AG08396 (cell line): ENCODE results near the gene AMIGO2.

ENCODE experiments used
- DNase-seq: peaks from one replicate; pipeline ENCODE4 v3.0.0; 2012; ENCODE audit warnings: low spot score, mixed read lengths

The AMIGO2 gene

GRCh38 chr12:47098099-47098498 lies 18.3 kb upstream of the AMIGO2 start:
- no peak for DNase-seq

DNA sequence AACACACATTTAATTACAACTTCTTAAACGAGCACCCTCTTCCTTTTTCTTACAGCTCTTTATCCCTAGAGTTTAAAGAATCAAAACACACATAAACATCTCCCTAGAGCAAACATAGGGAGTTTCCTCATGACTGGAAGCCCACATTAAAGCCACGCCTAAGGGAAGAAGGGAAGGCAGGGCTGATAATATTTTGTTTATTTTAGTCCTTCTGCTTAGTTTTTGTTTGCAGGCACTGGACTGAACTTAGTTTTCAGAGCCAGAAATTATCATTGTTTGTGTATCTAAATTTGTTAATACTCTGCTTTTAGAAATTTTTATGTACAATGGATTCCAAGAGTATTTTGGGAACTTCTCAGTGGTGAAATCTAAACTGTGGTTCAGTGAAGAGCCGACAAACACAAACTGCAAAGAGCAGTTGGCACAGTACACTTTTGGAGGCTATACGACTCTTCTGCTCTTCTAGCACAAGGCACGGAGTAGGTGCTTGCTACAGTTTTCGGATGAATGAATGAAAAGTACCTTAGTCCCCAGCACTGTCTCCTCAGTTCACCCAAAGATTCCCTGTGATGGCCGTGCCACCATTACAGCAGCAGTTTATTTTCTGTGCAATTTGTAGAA lies 17.6 kb upstream of the AMIGO2 start:
- no peak for DNase-seq

GRCh38 chr12:47095446-47096236 lies 15.9 kb upstream of the AMIGO2 start:
- DNase-seq, result no peak

DNA sequence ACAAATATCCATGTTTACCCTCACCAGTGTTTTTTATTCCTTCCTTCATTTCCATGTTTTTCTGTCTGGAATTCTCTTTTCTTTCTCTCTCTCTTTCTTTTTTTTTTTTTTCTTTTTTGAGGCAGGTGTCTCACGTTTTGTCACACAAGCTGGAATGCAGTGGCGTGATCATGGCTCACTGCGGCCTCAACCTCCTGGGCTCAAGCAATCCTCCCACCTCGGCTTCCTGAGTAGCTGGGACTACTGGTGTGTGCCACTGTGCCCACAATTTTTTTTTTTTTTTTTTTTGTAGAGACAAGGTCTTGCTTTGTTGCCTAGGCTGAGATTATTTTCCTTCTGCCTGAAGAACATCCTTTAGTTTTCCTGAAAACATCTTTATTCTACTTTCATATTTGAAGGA lies 15.0 kb upstream of the AMIGO2 start:
- DNase-seq, result no peak

- DNase-seq, result no peak
Observed at GRCh38 chr12:47091009-47091408, 11.2 kb upstream of the AMIGO2 start.

GRCh38 chr12:47088021-47088944 lies 8.5 kb upstream of the AMIGO2 start:
- no peak for DNase-seq

DNA sequence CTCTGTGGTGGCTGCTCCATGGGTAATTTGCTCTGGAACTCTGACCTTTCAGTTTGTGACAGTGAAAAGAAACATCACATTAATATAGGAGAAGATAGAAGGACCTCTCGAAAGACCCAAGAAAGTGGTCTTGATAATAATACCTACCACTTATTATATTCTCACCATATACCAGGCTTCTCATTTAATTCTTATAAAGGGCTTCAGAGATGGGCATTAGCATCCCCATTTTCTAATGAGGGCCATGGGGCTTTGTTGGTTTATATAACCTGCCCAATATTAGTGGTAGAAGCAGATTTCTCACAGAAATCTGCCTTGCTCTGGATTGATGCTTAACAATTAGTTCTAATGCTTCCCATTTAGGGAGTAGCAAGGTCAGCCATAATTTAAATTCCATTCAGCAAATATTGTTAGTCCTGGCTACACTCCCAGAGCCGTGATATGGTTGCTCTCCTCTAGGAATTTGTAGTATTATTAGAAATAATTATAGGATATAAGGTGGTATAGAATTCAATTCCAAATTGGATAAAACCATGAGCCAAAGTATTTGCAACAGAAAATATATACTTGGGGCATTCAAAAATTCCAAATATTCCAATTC lies 7.4 kb upstream of the AMIGO2 start:
- DNase-seq, result no peak

GRCh38 chr12:47085815-47086252 lies 6.1 kb upstream of the AMIGO2 start:
- no peak for DNase-seq

- DNase-seq, result no peak
Observed at GRCh38 chr12:47084172-47084571, 4.4 kb upstream of the AMIGO2 start.

DNA sequence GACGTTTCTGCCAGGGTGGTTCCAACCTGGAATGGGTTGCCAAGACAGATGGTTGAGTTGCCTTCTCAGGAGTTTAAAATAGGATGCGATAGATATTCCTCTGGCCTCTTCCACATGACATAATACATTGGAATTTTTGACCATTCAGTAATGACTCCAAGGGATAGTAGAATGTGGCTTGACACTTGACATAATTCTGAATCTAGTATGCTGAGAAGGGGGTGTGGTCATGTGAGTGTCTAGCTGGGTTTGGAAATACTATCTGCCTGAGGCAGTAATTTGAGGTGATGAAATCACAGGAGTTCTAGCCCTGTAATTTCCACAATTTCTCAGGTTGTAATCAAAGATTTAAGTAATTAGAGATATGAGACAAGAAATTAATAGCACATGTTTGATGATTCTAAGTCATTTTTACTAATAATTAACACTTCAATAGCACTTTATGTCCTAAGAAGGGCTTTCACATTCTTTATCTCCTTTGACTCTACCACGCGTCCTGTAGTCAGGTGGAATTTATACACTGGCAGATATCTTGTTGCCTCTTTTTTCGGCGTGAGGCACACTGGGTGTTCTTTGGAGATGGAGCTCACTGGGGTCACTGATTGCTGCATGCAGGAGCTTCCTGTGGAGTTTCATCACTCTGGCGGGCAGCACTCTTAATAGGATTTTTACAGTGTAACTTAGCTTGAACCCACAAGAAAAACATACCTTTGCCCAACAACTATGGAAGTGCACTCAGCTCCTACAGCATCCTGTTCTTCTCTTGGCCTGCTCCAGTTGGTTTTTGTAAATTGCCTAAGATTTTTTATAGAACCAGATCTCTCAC lies 3.2 kb upstream of the AMIGO2 start:
- DNase-seq, result peak; percentile 73

- DNase-seq, result no peak
Observed at GRCh38 chr12:47082283-47082682, 2.5 kb upstream of the AMIGO2 start.

DNA sequence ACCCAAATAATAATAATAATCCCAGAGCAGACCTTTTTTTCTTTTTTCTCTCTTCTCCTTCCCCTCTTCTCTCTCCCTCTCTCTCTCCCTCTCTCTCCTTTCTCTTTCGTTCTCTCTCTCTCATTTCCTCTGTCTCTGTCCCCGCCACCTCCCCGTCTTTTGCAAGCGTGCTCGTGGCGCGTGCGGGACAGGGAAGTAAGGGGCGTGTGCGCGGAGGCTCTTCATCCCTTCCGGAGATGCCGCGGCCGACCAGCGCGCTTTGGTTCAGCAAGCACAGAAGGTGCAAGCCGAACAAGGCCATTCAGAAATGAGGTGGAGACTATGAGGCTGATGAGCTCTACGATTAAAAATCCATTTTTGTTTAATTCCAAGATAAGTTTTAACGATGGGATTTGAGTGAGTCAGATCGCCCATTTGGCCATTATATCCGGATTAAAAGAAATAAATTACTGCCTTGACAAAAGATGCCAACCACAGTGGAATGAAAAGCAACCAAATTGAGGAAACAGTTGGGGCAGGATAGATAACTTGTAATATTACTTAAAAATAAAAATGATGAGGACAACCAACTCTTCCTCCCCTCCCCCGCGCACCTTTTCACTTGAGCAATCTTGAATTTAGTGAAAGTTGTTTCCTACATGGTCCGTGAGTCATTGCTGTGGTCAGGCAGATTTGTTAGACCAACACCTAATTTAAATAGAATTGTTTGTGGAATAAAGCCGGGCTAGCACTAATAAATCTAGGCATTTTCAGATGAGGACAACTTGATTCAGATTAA lies 1.2 kb upstream of the AMIGO2 start:
- DNase-seq, result no peak

- peak; percentile 54 for DNase-seq
Observed at GRCh38 chr12:47079981-47080724, 394 bp upstream of the AMIGO2 start.

- DNase-seq, result no peak
Observed at GRCh38 chr12:47078733-47079467, 859 bp downstream of the AMIGO2 start.

DNA sequence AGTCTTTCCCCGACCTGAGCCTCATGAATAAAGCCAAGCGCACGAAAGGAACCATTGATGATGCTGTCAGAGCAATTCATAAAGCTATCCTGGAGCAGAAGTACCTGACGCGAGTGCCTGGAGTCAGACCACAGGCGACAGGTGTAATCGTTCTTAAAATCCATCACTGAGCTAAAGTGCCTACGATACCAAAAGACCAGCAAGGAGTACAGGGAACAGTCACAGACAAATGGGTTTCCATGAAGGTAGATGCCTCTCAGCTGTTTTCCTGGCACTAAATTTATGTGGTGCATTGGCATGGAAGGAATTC lies 1.7 kb downstream of the AMIGO2 start:
- no peak for DNase-seq

DNA sequence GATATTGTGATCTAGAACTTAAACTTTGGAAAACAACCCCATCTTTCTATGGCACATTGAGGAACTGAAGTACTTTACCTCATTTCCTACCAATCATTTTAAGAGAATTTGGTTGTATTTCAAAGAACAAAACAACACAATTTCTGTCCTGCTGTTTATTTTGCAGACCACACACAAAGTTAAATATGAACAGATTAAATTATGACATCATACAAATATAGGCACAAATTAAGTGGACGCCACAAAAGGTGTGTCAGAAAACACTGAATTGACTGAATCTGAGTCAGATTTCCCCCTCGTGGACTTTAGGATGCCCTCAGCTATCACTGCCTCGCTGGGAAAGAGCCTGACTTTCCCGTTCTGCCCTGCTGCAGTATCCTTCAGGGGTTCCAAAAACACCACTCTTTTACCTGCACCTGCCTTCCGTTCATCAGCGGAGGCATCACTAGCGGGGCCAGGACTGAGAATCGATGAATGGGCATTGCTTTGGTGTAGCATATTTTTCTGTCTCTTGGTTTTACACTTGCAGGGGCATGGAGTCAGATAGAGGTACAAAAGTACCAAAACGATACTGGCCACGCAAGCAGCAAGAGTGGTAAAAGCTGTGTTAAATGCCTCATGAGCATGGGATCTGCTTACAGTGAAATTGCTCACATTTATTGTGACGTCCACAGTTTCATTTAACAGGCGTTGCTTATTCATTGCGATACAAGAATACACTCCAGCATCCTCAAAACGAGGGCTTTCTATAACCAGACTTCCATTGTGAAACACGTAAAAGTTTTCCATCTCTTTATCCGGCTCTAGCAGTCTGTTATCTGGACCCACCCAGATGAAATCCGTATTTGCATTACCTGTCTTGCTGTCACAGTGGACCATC lies 2.3 kb downstream of the AMIGO2 start:
- no peak for DNase-seq

DNA sequence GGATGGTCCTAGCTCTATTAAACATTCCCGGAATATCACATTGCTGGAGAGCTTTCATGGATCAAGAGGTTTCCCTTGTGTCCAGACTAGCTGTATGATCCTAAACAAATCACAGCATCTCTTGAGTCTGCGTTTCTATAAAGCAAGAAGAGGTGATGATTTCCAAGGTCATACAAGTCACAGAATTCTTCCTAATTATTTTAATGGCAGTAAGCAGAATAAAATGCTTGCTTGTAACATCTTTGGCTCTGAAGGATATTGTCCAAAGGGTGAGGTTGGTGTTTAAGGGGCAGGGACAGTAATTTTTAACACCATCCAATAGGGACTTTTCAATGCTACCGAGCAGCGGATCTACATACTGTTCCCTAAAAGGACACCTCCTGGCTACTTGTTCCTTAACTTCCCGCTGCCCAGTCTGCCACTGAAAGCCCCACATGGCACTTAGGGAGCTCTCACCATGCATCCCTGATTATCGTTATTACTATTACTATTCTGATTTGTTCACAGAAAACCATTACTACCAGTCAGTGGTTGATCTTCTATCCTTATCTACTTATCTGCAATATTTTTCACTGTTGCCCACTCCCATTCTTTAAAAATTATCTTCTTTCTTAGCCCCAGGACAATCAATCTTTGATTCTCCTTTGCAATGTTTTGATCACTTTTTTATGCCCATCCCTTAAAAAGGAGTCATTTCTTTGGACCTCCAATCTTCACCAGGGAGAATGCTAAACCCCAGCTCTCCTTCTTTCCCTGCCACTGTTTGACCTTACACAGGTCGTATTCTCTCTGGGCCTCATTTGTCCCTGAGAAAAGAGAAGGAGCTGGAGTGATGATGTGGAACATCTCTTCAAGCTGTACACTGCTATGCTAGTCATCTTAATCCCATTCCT lies 4.3 kb downstream of the AMIGO2 start:
- DNase-seq, result no peak
